LHCN-M2 (cell line): ENCODE results near the gene EEPD1. TPM values are rescaled to one million over a fixed set of nuclear protein-coding genes. Genes with fewer than 3 reads are reported as not detected.

Experiments
- DNase-seq: peaks from one replicate; pipeline ENCODE4 v3.0.0-alpha.2; 2012; ENCODE audit warnings: low read depth
- total RNA-seq: library from RNA; depleted of rRNA; stranded (reverse); fragments of >200 nt; gene quantifications from 2 replicates; pipeline ENCODE4 v1.2.3, GENCODE V29; 2014

The EEPD1 gene
- total RNA-seq, 1 experiment from 2014 or later: 2.5 TPM

DNA sequence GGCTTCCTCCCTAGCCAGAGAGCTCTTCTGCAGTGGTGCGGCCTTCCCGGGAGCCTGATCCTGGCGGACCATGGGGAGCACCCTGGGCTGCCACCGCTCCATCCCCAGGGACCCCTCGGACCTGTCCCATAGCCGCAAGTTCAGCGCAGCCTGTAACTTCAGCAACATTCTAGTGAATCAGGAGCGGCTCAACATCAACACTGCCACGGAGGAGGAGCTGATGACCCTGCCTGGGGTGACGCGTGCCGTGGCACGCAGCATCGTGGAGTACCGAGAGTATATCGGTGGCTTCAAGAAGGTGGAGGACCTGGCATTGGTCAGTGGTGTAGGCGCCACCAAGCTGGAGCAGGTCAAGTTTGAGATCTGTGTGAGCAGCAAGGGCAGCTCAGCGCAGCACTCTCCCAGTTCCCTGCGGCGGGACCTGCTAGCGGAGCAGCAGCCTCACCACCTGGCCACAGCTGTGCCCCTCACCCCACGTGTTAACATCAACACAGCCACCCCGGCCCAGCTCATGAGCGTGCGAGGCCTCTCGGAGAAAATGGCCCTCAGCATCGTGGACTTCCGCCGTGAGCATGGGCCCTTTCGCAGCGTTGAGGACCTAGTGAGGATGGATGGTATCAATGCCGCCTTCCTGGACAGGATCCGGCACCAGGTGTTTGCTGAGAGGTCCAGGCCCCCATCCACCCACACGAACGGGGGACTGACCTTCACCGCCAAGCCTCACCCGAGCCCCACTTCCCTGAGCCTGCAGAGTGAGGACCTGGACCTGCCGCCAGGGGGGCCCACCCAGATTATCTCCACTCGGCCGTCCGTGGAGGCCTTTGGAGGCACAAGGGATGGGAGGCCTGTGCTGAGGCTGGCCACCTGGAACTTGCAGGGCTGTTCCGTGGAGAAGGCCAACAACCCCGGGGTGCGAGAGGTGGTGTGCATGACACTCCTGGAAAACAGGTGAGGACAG is 1.5 kb downstream of the EEPD1 start:
- DNase-seq: no peak

- DNase-seq: no peak
Observed at GRCh38 chr7:36155811-36156361, 2.8 kb downstream of the EEPD1 start.

- DNase-seq: no peak
Observed at GRCh38 chr7:36157527-36158320, 4.7 kb downstream of the EEPD1 start.

DNA sequence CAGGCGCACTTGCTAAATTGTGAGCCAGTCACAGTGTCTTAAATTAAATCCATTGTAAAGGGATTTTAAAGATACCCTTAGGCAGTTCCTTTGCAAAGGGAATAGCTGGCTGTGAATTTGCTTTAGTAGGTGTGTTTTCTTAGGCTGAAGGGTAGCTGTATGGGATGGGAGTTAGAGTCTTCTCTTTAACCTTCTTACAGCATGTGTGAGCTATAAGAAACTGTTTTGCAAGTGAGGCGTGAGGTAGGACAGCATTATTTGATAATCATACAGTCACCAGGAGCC is 5.2 kb downstream of the EEPD1 start:
- DNase-seq: no peak

DNA sequence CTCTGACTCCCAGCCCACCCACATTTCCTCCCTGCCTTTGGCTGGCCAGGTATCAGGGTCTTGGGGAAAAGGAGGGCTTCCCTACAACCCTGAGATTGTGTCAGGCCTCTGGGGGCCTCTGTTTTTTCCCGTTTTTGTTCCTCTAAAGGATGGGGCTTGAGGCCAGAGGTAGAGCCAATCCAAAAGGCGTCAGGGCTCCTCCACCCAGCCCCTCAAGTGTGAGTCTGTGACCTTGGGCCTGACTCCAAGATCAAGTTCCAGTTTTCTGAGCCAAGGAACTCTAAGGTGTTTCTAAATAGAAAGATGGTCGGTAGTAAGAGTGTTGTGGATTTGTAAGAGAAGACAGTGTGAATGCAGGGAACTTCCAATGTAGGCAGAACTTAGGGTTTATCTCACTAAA is 6.6 kb downstream of the EEPD1 start:
- DNase-seq: no peak

GRCh38 chr7:36160313-36160712 is 7.3 kb downstream of the EEPD1 start:
- no peak for DNase-seq

DNA sequence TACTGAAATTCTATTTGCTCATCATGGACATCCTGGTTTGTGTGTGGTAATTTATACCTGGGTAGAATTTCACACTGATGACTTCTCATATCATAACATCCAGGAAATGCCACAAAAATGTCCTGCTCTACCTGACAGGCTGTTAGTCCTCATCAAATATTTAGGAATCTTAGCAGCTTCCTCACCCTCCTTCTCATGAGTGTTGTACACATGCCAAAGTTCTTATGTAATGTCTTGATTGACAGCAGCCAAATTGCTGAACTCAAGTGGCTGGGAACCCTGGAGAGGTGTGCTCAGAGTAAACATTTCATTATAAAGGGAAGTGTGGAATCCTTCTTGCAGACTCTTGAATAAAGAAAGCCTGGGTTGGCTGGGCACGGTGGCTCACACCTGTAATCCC is 8.9 kb downstream of the EEPD1 start:
- DNase-seq: no peak

DNA sequence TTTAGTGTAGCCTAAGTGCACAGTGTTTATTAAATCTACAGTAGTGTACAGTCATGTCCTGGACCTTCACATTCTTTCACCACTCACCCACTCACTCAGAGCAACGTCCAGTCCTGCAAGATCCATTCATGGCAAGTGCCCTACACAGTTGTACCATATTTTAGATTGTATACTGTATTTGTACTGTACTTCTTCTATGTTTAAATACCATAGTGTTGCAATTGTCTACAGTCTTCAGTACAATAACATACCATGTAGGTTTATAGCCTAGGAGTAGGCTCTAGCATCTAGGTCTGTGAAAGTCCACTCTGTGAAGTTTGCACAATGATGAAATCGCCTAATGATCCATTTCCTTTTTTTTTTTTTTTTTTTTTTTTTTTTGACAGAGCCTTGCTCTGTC is 12.0 kb downstream of the EEPD1 start:
- DNase-seq: no peak

DNA sequence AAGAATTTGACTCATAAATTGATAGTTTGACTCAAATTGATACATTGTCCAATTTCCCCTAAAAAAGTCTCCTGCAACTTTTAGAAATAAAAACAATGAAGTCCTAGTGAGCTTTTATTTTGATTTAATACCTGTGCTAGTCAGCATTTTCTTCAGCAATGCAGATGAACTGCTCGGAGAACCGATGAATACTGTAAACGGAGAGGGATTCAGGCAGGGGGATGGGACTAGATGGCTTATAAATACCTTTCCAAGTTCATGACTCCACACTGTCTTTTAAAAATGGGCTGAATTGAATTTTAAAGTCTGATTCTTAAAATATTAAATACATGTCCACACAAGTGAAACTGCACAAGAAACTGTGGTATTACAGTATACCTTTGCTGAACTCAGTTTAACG is 12.7 kb downstream of the EEPD1 start:
- DNase-seq: no peak

DNA sequence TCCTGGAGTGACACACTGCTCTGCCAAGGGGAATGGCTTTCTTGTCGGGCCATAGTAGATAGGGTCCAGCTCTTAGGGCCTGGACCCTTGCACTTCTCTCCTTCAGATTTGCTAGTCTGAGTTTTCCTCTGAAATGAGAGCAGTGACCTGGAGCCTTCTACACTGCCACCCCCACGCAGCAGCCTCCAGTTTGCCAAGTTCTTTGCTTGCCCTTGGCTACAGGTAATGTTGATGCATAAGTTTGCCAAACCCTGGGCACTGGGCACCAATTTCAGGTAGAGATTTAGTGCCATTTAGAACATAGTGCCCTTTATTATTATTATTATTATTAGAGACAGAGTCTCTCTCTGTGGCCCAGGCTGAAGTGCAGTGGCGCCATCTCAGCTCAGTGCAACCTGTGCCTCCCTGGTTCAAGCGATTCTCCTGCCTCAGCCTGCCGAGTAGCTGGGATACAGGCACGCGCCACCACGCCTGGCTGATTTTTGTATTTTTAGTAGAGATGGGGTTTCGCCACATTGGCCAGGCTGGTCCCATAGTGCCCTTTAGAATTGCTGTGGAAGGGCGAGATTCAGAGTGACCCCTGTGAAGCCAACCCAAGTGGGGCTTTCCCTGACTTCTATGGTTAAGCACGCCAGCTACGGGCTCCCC is 14.5 kb downstream of the EEPD1 start:
- DNase-seq: no peak

DNA sequence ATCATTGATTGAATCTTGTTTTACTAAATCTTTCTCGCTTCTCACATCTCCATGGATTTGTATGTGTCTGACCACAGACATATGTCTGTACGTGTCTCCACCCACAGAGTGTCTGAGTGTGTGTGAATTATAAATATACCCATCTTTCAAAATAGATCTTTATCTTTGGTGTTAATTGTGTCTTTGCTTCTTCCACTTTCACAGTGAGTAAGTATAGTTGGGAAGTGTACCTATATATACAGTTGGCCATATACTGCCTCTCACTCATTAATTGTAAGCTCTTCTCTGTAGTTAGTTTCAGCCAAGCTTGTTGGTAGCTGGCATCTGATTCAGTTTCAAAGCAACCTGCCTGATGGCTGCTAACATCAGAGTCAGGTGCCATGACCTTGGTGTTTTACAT is 18.4 kb downstream of the EEPD1 start:
- DNase-seq: no peak

GRCh38 chr7:36175886-36176285 is 22.8 kb downstream of the EEPD1 start:
- no peak for DNase-seq

DNA sequence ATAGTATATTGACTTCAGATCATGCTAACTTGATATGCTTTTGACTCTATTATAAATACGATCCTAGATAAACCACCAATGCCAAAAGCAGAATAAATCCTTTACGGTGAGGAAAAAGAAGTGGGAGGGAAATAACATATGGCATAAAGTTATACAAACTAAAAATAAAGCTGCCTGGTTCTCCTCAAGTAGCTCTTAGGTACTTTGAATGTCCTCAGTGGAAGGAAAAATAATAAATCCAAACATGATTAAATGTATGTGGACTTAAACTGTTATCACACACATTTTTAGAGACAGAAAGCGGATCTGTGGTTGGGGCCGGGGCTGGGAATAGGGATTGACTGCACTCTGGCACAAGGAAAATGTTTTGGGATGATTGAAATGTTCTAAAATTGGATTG is 23.6 kb downstream of the EEPD1 start:
- DNase-seq: no peak

- DNase-seq: no peak
Observed at GRCh38 chr7:36180121-36180520, 27.1 kb downstream of the EEPD1 start.

DNA sequence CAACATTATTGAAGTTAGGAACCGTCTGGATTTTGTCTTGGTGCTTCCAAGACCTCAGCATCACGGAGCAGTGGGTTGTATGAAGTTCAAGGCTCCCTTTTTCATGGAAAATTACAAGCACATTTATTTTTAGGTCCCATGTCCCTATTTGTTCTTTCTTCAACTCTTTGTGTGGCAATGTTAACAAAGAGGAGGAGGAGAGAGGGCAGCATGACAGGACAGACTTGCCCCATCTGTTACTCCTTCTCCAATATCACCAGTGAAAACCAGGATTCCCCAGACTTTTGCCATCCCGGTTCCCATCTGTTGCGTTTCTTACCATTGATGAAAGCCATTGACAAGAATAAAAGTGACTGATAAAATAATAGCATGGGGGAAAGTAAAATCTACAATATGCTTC is 28.6 kb downstream of the EEPD1 start:
- DNase-seq: no peak

DNA sequence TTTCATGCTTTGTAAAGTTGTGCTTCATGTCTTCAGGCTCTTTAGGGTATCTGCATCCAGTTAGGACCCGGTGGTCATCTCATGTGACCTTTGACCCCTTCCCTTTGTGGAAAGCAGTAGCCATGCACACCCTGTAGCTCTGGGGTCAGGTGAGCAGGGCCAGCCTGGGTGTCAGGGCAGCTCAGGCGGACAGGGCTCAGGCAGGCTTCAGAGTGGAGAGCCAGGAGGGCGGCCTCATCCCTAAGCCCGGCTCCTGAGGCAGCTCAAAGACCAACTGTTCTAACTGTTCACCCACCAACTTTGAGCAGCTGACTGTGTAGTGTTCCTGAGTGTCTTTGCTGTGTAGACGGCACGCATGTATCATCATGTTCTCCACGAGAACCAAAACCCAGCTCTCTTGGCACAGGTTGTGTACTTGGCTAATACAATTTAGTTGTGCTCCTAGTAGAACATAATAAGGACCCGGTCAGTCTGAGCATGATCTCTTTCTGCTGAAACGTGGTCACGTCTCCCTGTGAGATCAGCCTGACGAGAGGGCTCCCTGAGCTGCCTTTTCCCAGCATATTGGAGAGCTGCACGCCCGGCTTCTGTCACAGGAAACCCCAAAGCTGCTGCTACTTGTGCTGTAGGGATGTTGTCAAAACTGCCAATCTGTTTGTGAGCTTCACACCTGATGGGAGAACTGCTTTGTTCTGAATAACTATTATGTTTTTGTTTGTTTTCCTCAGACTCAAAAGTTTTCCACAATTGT is 30.0 kb downstream of the EEPD1 start:
- DNase-seq: no peak

DNA sequence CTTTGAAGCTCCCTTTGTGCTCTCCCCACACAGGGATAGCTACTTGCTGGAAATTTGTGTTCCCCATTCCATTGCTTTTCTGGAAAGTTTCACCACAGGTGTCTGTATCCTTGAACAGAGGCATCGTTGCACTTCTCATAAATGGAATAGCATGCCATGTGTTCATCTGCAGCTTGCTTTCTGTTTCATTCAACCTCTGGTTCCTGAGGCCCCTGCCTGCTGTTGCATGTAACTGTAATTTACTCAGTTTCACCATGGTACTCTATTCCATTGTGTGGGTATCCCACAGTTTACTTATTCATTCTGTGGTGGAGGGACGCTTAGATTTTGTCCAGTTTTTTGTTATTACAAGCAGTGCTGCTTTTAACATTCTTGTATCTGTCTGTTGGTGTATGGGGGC is 32.0 kb downstream of the EEPD1 start:
- DNase-seq: no peak

DNA sequence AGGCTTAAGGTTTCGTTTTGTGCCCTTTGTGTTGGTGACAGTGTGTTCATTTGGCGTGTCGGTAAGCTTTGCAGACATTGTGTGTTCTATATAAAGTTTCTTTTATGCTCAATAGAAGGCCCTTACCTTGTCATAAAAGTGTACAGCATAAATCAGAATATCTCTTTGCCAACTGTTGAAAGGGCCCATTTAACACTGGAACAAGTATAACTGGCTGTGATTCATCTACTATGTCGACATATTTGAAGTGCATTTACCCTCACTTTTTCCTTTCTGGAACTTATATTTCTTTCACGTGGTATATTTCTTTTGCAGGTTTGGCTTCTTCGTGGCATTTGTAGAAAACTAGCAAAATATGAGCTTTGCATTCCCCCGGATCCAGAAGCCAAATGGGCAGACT is 32.7 kb downstream of the EEPD1 start:
- DNase-seq: no peak

DNA sequence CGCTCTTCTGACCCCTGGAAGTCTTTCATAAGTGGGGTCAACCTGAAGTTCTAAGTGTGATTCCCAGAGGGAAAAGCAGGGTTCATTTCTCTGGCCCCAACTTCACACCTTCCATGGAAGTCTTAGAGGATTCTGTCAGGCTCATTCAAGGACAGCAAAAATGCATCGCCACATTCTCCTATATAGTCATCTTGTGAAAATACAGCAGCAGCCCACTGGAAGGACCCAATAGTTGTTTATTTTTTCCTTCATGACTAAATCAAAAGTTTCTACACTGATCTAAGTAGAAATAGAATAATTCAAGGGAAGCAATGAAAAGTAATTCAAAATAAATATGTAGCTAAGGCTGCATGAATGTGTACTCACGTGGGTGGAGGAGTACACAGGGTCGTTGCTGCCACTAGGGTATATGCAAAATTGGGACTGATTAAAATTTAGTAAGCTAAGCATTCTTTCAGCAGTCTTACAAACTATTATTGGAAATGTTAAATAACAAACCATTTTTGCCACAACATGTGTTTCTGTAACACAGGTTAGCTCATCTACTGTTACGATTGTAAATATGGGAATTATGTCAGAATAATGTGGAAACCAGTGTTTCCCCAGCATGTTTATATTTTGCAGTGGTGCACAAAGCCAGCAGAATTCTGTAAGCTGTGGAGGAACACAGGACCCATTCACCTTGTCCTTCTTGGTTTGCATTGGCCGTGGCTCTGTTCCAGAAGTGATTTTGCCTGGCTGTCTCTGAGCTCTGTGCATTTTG is 33.5 kb downstream of the EEPD1 start:
- DNase-seq: no peak

DNA sequence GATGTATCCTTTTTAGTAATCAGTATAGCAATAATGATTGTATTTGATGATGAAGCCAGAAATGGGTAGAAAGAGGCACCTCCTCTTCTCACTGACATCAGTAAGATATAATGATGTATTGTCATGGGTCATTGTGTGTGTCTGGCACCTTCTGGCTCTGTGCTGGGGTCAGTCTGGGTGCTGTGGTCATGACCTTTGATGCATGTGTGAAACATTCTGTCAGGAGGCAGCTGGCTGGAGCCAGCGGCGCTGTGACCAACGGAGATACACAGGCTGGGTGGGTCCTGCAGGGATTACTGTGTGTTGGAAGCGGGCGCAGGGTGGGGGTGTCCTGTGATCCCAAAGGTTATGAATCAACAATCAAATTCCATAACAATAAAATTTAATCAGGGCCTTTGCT is 35.2 kb downstream of the EEPD1 start:
- DNase-seq: peak; percentile 64

GRCh38 chr7:36188906-36189305 is 35.9 kb downstream of the EEPD1 start:
- no peak for DNase-seq
